IPS-NIHi7 (cell line): ENCODE data around the gene SLC26A2.
A peak's percentile ranks its signal among the peaks of the same experiment; 100 is the strongest.

Experiments used
- DNase-seq: peaks from one replicate; pipeline ENCODE4 v3.0.0; 2012; ENCODE audit warnings: mixed read lengths; ENCODE audit errors: extremely low spot score

SLC26A2 gene

GRCh38 chr5:149962601-149963300 is 2.2 kb downstream of the SLC26A2 start:
- no peak for DNase-seq

- DNase-seq: no peak
These were observed 3.2 kb downstream of the SLC26A2 start for GRCh38 chr5:149963729-149964128.

- DNase-seq: no peak
These were observed 6.4 kb downstream of the SLC26A2 start for GRCh38 chr5:149966946-149967345.

- DNase-seq: no peak
These were observed 8.8 kb downstream of the SLC26A2 start for GRCh38 chr5:149969181-149969930.

GRCh38 chr5:149975409-149975808 is 14.9 kb downstream of the SLC26A2 start:
- no peak for DNase-seq

- no peak for DNase-seq
These were observed 19.3 kb downstream of the SLC26A2 start for GRCh38 chr5:149979896-149980295.

GRCh38 chr5:149981206-149981605 is 20.6 kb downstream of the SLC26A2 start:
- no peak for DNase-seq

GRCh38 chr5:149982505-149982904 is 21.9 kb downstream of the SLC26A2 start:
- DNase-seq: no peak

GRCh38 chr5:149988126-149988525 is 27.6 kb downstream of the SLC26A2 start:
- no peak for DNase-seq

GRCh38 chr5:149990518-149991376 is 30.2 kb downstream of the SLC26A2 start:
- peak; percentile 76 for DNase-seq

GRCh38 chr5:149993471-149993870 is 32.9 kb downstream of the SLC26A2 start:
- no peak for DNase-seq

GRCh38 chr5:149995385-149996204 is 35.0 kb downstream of the SLC26A2 start:
- DNase-seq: no peak

- DNase-seq: no peak
These were observed 35.8 kb downstream of the SLC26A2 start for GRCh38 chr5:149996205-149996890.

- DNase-seq: no peak
These were observed 37.7 kb downstream of the SLC26A2 start for GRCh38 chr5:149998281-149998680.

GRCh38 chr5:149999359-149999758 is 38.8 kb downstream of the SLC26A2 start:
- no peak for DNase-seq

- DNase-seq: no peak
These were observed 39.3 kb downstream of the SLC26A2 start for GRCh38 chr5:149999866-150000255.

GRCh38 chr5:150000256-150000989 is 39.9 kb downstream of the SLC26A2 start, which contains the start of the genes HMGXB3 and TIGD6:
Gene HMGXB3, plus strand, starts transcription at chr5:150000739. Its CDS starts 4,114 bp downstream, at chr5:150004853.
Gene TIGD6, minus strand, starts transcription at chr5:150000654. Its CDS starts 4,306 bp downstream, at chr5:149996348.
- DNase-seq: peak; percentile 97

- peak; percentile 35 for DNase-seq
These were observed 40.6 kb downstream of the SLC26A2 start for GRCh38 chr5:150000990-150001659.
